ENCODE results near the gene ALOX12B.

DNA sequence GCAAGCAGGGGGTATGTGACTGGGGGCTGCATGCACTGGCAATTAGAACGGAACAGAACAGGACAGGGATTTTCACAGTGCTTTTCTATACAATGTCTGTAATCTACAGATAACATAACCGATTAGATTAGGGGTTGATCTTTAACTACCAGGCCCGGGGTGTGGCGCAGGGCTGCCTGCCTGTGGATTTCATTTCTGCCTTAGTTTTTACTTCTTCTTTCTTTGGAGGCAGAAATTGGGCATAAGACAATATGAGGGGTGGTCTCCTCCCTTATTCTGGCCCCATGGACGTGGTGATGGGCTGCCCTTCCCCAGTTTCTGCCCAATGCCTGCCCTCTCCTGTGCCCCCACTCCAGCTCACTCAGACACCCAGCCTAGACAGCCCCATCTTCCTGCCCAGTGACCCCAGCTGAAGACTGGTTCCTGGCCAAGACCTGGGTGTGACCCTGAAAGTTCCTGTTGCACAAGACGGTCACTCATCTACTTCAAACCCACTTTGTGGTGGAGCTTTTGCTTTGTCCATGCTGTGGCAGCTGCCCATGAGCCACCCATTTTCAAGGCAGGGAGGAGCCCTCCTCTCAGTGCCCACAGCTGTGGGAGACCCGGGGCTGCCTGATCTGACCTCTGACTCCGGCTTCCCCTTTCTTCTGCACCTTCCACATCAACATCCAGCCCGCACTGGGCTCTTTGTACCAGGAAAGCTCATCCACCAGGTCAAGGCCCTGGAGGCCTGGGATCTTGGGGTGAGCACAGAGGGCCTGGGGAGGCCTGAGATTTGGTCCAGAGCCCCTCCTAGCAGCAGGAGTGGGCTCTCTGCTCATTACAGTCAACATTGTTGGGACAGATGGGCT lies 18.6 kb downstream of the ALOX12B start:
- TF ChIP-seq, protein P1, sequence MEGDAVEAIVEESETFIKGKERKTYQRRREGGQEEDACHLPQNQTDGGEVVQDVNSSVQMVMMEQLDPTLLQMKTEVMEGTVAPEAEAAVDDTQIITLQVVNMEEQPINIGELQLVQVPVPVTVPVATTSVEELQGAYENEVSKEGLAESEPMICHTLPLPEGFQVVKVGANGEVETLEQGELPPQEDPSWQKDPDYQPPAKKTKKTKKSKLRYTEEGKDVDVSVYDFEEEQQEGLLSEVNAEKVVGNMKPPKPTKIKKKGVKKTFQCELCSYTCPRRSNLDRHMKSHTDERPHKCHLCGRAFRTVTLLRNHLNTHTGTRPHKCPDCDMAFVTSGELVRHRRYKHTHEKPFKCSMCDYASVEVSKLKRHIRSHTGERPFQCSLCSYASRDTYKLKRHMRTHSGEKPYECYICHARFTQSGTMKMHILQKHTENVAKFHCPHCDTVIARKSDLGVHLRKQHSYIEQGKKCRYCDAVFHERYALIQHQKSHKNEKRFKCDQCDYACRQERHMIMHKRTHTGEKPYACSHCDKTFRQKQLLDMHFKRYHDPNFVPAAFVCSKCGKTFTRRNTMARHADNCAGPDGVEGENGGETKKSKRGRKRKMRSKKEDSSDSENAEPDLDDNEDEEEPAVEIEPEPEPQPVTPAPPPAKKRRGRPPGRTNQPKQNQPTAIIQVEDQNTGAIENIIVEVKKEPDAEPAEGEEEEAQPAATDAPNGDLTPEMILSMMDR (IDR thresholded peaks at IDR 0.05): no peak
- no peak for TF ChIP-seq POLR2A (IDR thresholded peaks at IDR 0.05)

Data from right lobe of liver (tissue), 4 donors.